ENCODE results near the gene POFUT1.

DNA sequence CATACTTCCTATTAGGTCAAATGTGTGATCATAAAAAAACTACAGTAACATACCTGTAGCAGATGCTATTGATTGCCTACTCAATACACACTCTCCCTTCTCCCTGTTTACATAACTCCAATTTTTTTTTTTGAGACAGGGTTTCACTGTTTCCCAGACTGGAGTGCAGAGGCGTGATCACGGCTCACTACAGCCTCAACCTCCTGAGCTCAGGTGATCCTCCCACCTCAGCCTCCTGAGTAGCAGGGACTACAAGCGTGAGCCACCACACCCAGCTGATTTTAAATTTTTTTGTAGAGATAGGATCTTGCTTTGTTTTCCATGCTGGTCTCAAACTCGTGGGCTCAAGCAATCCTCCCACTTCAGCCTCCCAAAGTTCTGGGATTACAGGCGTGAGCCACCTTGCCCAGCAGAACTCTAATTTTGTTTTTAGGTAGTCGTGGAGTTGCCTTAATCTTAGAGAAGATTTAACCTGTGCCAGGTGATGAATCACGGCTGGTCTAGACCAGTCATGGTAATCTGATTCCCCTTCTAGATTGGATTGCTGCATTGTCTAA lies 55.8 kb downstream of the POFUT1 start:
- TF ChIP-seq, protein P1, sequence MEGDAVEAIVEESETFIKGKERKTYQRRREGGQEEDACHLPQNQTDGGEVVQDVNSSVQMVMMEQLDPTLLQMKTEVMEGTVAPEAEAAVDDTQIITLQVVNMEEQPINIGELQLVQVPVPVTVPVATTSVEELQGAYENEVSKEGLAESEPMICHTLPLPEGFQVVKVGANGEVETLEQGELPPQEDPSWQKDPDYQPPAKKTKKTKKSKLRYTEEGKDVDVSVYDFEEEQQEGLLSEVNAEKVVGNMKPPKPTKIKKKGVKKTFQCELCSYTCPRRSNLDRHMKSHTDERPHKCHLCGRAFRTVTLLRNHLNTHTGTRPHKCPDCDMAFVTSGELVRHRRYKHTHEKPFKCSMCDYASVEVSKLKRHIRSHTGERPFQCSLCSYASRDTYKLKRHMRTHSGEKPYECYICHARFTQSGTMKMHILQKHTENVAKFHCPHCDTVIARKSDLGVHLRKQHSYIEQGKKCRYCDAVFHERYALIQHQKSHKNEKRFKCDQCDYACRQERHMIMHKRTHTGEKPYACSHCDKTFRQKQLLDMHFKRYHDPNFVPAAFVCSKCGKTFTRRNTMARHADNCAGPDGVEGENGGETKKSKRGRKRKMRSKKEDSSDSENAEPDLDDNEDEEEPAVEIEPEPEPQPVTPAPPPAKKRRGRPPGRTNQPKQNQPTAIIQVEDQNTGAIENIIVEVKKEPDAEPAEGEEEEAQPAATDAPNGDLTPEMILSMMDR (IDR thresholded peaks at IDR 0.05; ENCODE audit: insufficient read depth, low read depth, low read length): no peak
- TF ChIP-seq EZH2 (IDR thresholded peaks at IDR 0.05; ENCODE audit: insufficient read depth, low read length): no peak

Measured in astrocyte (in vitro differentiated cells and primary cell).